ENCODE results near the gene MYO15B. TPM values are rescaled to one million over a fixed set of nuclear protein-coding genes. Genes with fewer than 3 reads are reported as not detected.

The MYO15B gene
- total RNA-seq, 1 experiment from 2014 or later: 30.3 TPM

GRCh38 chr17:75542229-75542628 is 45.4 kb upstream of the MYO15B start:
- no peak overlapping the region for H3K9ac ChIP-seq (ENCODE audit: low read length)
- no peaks in the 10 kb centered on the region for H4K20me1 ChIP-seq (ENCODE audit: insufficient read depth)
- TF ChIP-seq CBX3 (IDR thresholded peaks at IDR 0.05; ENCODE audit: low read depth) (no peak), ELF1 (IDR thresholded peaks at IDR 0.05; ENCODE audit: borderline replicate concordance, low read depth) (no peak), EZH2 (IDR thresholded peaks at IDR 0.05) (no peak), REST (IDR thresholded peaks at IDR 0.05; ENCODE audit: low read depth) (no peak), SRF (IDR thresholded peaks at IDR 0.05; ENCODE audit: low read depth) (no peak), EZH2phosphoT487 (IDR thresholded peaks at IDR 0.05; ENCODE audit: borderline replicate concordance) (no peak), ZFX (IDR thresholded peaks at IDR 0.05) (no peak), FOSL1 (IDR thresholded peaks at IDR 0.05; ENCODE audit: low read depth) (no peak), POLR2AphosphoS5 (IDR thresholded peaks at IDR 0.05; ENCODE audit: low read depth, low read length) (no peak), CTCF (IDR thresholded peaks at IDR 0.05 in 2 of 3, conservative IDR thresholded peaks at IDR 0.05 in 1 of 3; ENCODE audit: borderline replicate concordance in 1 of 3, insufficient read depth in 1 of 3, low read depth in 2 of 3, low read length in 2 of 3) (no peak), ZNF274 (IDR thresholded peaks at IDR 0.05; ENCODE audit: low read depth, low read length) (no peak), CEBPB (IDR thresholded peaks at IDR 0.05; ENCODE audit: low read depth) (no peak), RAD21 (IDR thresholded peaks at IDR 0.05; ENCODE audit: low read depth) (no peak), POLR2A (IDR thresholded peaks at IDR 0.05; ENCODE audit: borderline replicate concordance, extremely low read depth, insufficient read depth, insufficient read length) (no peak), JUND (IDR thresholded peaks at IDR 0.05) (no peak)
- intact Hi-C loops (cut with micrococcal nuclease): no loop called here
- H3K9me2 ChIP-seq (ENCODE audit: insufficient read depth): no peaks in the 10 kb centered on the region
- BruUV-seq (replicated peaks): no TSS peak
- no peak for ATAC-seq
- no peaks in the 10 kb centered on the region for H3K27me3 ChIP-seq (ENCODE audit: insufficient read depth, low read length)
- no peak overlapping the region for H2AFZ ChIP-seq (ENCODE audit: low read depth, low read length, poor library complexity, severe bottlenecking)
- H3K9me3 ChIP-seq (ENCODE audit: control insufficient read depth in 1 of 2, insufficient read depth in 1 of 2, low read depth in 1 of 2, low read length in 2 of 2): no peaks in the 10 kb centered on the region
- RAD21 ChIA-PET (ENCODE audit: low non-redundant PET in 1 of 2, low total read pairs in 2 of 2, uncharacterized antibody in 2 of 2, unreplicated experiment in 2 of 2): interaction anchor here in 1 of 2 experiments (0.6 kb wide), 1 partner anchor 37 kb away, joined by 3 read pairs; no protein-coding TSS in a partner anchor
- H3K4me1 ChIP-seq (ENCODE audit: control insufficient read depth in 1 of 2, insufficient read depth in 2 of 2, low read length in 2 of 2): peaks cover 0 to 17% of the 10 kb centered on the region in 2 experiments; a peak in 2 of 4 replicates
- H3K36me3 ChIP-seq (ENCODE audit: control insufficient read depth in 1 of 2, insufficient read depth in 2 of 2, low read length in 2 of 2): no peaks in the 10 kb centered on the region; a peak in 1 of 4 replicates
- DNase-seq (ENCODE audit: low read depth, low spot score): no peak
- H3K79me2 ChIP-seq (ENCODE audit: insufficient read depth, low read length): peaks cover 77% of the 10 kb centered on the region
- POLR2A ChIA-PET: interaction anchor here (1.5 kb wide), 1 partner anchor 16 kb away, joined by 5 read pairs; no protein-coding TSS in a partner anchor
- H3K4me2 ChIP-seq (ENCODE audit: low read length): no peak overlapping the region
- H3K27ac ChIP-seq (ENCODE audit: low read depth, low read length): no peak overlapping the region; the same call in 1 of the 2 replicates
- CTCF ChIA-PET: interaction anchor here (1.5 kb wide), 1 partner anchor 59 kb away, joined by 4 read pairs; no protein-coding TSS in a partner anchor
- no peak overlapping the region for H3K4me3 ChIP-seq (replicated peaks in 1 of 2; ENCODE audit: low read depth in 1 of 2, low read length in 2 of 2)

Data from HCT116 (cell line).